GM23248 (cell line): Measurements from ENCODE around the gene MAN1A1.

Experiments used
- EZH2 ChIP-seq: fragments of 200-600 bp; sonication (generic); IDR thresholded peaks from 2 replicates; pipeline ENCODE4 v1.6.1; 2018; ENCODE audit warnings: antibody characterized with exemption, mild to moderate bottlenecking; ENCODE audit not compliant: insufficient read depth, poor library complexity, severe bottlenecking
- EZH2phosphoT487 ChIP-seq: fragments of 200-600 bp; sonication (generic); IDR thresholded peaks from 2 replicates; pipeline ENCODE4 v1.6.1; 2018; ENCODE audit warnings: antibody characterized with exemption, moderate library complexity, mild to moderate bottlenecking, low read depth; ENCODE audit not compliant: insufficient read depth

DNA sequence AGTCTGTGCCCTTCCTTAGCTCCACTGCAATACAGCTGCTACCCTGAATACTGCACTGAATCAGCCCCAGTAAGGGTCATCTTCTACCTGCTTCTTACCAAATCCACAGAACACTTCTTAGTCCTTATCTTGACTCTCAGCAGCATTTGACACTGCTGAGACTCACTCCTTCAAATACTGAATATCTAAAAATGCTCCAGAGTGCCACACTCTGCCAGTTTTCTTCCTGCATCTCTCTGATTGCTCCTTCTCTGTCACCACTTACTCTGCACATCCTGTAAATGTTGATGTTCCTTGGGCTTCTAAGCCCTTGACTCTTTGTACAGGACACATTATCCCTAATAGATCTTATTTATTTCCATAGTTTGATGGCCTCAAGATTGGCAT, 19.8 kb downstream of the MAN1A1 start:
- TF ChIP-seq EZH2 = no peak
- TF ChIP-seq EZH2phosphoT487 = no peak
